NCI-H82 treated with DMSO at 0.1 percent for 48 hours (cell line): ENCODE results near the gene OR10J1.
"Not testable (repeated sequence)": the region's sequence is repeated elsewhere in the genome, so short reads cannot be mapped to it uniquely, and the experiment has no call there.

Experiments
- DNase-seq: peaks from one replicate; lab custom pipeline; 2025; ENCODE audit not compliant: unreplicated experiment; lab: John Stamatoyannopoulos, UW

OR10J1 gene

GRCh38 chr1:159439422-159439821 lies at the start of gene OR10J1:
TSS of gene OR10J1 (plus strand) at chr1:159439722. CDS start at chr1:159439792, 70 bp downstream.
- DNase-seq = no peak

- no peak for DNase-seq
Measured at GRCh38 chr1:159406821-159407220, 32.7 kb upstream of the OR10J1 start.

GRCh38 chr1:159408862-159409400 lies 30.6 kb upstream of the OR10J1 start:
- DNase-seq = no peak

GRCh38 chr1:159421821-159422220 lies 17.7 kb upstream of the OR10J1 start:
- no peak for DNase-seq

- DNase-seq = no peak
Measured at GRCh38 chr1:159428536-159428935, 11.0 kb upstream of the OR10J1 start.

GRCh38 chr1:159429074-159429861 lies 10.3 kb upstream of the OR10J1 start:
- no peak for DNase-seq

GRCh38 chr1:159430985-159431384 lies 8.5 kb upstream of the OR10J1 start:
- no peak for DNase-seq

GRCh38 chr1:159431904-159432303 lies 7.6 kb upstream of the OR10J1 start, which contains the start of gene OR10J4:
TSS of gene OR10J4 (plus strand) at chr1:159432204.
- no peak for DNase-seq

- no peak for DNase-seq
Measured at GRCh38 chr1:159436469-159436868, 3.1 kb upstream of the OR10J1 start.

GRCh38 chr1:159441360-159441759 lies 1.8 kb downstream of the OR10J1 start:
- DNase-seq = no peak

GRCh38 chr1:159442428-159442827 lies 2.9 kb downstream of the OR10J1 start:
- DNase-seq = no peak

- DNase-seq = no peak
Measured at GRCh38 chr1:159443066-159443750, 3.7 kb downstream of the OR10J1 start.

GRCh38 chr1:159444511-159444910 lies 5.0 kb downstream of the OR10J1 start:
- no peak for DNase-seq

GRCh38 chr1:159448181-159448580 lies 8.7 kb downstream of the OR10J1 start:
- no peak for DNase-seq

GRCh38 chr1:159449605-159450004 lies 10.1 kb downstream of the OR10J1 start:
- not testable (repeated sequence) for DNase-seq

GRCh38 chr1:159459551-159459950 lies 20.0 kb downstream of the OR10J1 start:
- no peak for DNase-seq

- DNase-seq = no peak
Measured at GRCh38 chr1:159465191-159465603, 25.7 kb downstream of the OR10J1 start.

- no peak for DNase-seq
Measured at GRCh38 chr1:159468321-159468720, 28.8 kb downstream of the OR10J1 start.

- DNase-seq = no peak
Measured at GRCh38 chr1:159469921-159470533, 30.5 kb downstream of the OR10J1 start.

- no peak for DNase-seq
Measured at GRCh38 chr1:159473335-159473734, 33.8 kb downstream of the OR10J1 start.

- DNase-seq = no peak
Measured at GRCh38 chr1:159474926-159475325, 35.4 kb downstream of the OR10J1 start.

GRCh38 chr1:159483501-159483900 lies 44.0 kb downstream of the OR10J1 start:
- DNase-seq = no peak
